Liver (tissue), 9 donors: Measurements from ENCODE around the gene ZNF714. TPM values are rescaled to one million over a fixed set of nuclear protein-coding genes. Genes with fewer than 3 reads are reported as not detected.

Experiments used
- DNase-seq: peaks from one replicate; pipeline ENCODE4 v3.0.0-alpha.2; 2017; ENCODE audit warnings: low spot score
- H3K27ac ChIP-seq, 2 donors: one replicate each; pipeline ENCODE4 v1.7.0; 2013; ENCODE audit warnings: inconsistent platforms in 2 of 2, low read length in 2 of 2, control low read depth in 1 of 2, low read depth in 1 of 2, mild to moderate bottlenecking in 1 of 2
- H3K27me3 ChIP-seq, 4 donors: one replicate each; pipeline versions ENCODE4 v1.6.1 to v1.7.0; 2013; ENCODE audit warnings: low read length in 3 of 4, inconsistent platforms in 1 of 4, mild to moderate bottlenecking in 1 of 4, moderate library complexity in 1 of 4; ENCODE audit not compliant: control insufficient read depth in 4 of 4, insufficient read depth in 4 of 4
- H3K36me3 ChIP-seq, 4 donors: one replicate each; pipeline versions ENCODE4 v1.6.1 to v1.7.0; 2013; ENCODE audit warnings: low read length in 3 of 4, mild to moderate bottlenecking in 3 of 4, low read depth in 1 of 4, moderate library complexity in 1 of 4; ENCODE audit not compliant: control insufficient read depth in 4 of 4, insufficient read depth in 3 of 4
- H3K4me1 ChIP-seq, 4 donors: one replicate each; pipeline versions ENCODE4 v1.6.1 to v1.7.0; 2013; ENCODE audit warnings: low read length in 3 of 4, mild to moderate bottlenecking in 3 of 4, moderate library complexity in 1 of 4; ENCODE audit not compliant: control insufficient read depth in 4 of 4, insufficient read depth in 4 of 4
- H3K4me3 ChIP-seq, 3 donors: one replicate each; pipeline versions ENCODE4 v1.6.1 to v1.7.0; 2013; ENCODE audit warnings: low read length in 3 of 3, control low read depth in 1 of 3, low read depth in 1 of 3, mild to moderate bottlenecking in 1 of 3
- H3K9ac ChIP-seq, 2 donors: one replicate each; pipeline ENCODE4 v1.7.0; 2013; ENCODE audit warnings: low read length in 2 of 2, mild to moderate bottlenecking in 2 of 2, moderate library complexity in 2 of 2, control low read depth in 1 of 2, low read depth in 1 of 2
- H3K9me3 ChIP-seq, 4 donors: one replicate each; pipeline versions ENCODE4 v1.6.1 to v1.7.0; 2013; ENCODE audit warnings: low read length in 3 of 4; ENCODE audit not compliant: control insufficient read depth in 4 of 4
- ATF3 ChIP-seq: IDR thresholded peaks from 2 replicates; pipeline ENCODE4 v1.6.1; 2016; ENCODE audit warnings: antibody characterized with exemption
- CTCF ChIP-seq: fragments of 150-350 bp; IDR thresholded peaks from 2 replicates; pipeline ENCODE4 v1.5.1; 2017; ENCODE audit warnings: improper control_type of control experiment, low read depth, low read length; ENCODE audit not compliant: missing input control
- FOXA1 ChIP-seq: IDR thresholded peaks from 2 replicates; pipeline ENCODE4 v1.6.1; 2016; ENCODE audit warnings: antibody characterized with exemption
- FOXA2 ChIP-seq: IDR thresholded peaks from 2 replicates; pipeline ENCODE4 v1.6.1; 2016; ENCODE audit warnings: antibody characterized with exemption
- GABPA ChIP-seq, 2 donors: IDR thresholded peaks in 1 of 2; conservative IDR thresholded peaks in 1 of 2; 2 replicates each; pipeline ENCODE4 v1.6.1; 2016; ENCODE audit warnings: antibody characterized with exemption in 2 of 2, mild to moderate bottlenecking in 1 of 2, moderate library complexity in 1 of 2
- HNF4A ChIP-seq, 2 donors: conservative IDR thresholded peaks; 2 replicates each; pipeline ENCODE4 v1.6.1; 2016; ENCODE audit warnings: antibody characterized with exemption in 2 of 2, mild to moderate bottlenecking in 2 of 2
- HNF4G ChIP-seq: IDR thresholded peaks from 2 replicates; pipeline ENCODE4 v1.6.1; 2016; ENCODE audit warnings: antibody characterized with exemption
- JUND ChIP-seq, 2 donors: IDR thresholded peaks; 2 replicates each; pipeline ENCODE4 v1.6.1; 2016; ENCODE audit warnings: antibody characterized with exemption in 2 of 2
- MAX ChIP-seq: IDR thresholded peaks from 2 replicates; pipeline ENCODE4 v1.6.1; 2016; ENCODE audit warnings: antibody characterized with exemption
- NR2F2 ChIP-seq: IDR thresholded peaks from 2 replicates; pipeline ENCODE4 v1.6.1; 2016; ENCODE audit warnings: antibody characterized with exemption
- REST ChIP-seq: IDR thresholded peaks from 2 replicates; pipeline ENCODE4 v1.6.1; 2016; ENCODE audit warnings: antibody characterized with exemption, mild to moderate bottlenecking
- RXRA ChIP-seq, 2 donors: IDR thresholded peaks; 2 replicates each; pipeline ENCODE4 v1.6.1; 2017 to 2018; ENCODE audit warnings: antibody characterized with exemption in 2 of 2, mild to moderate bottlenecking in 1 of 2
- SP1 ChIP-seq: IDR thresholded peaks from 2 replicates; pipeline ENCODE4 v1.6.1; 2018; ENCODE audit warnings: antibody characterized with exemption, mild to moderate bottlenecking
- TAF1 ChIP-seq: conservative IDR thresholded peaks from 2 replicates; pipeline ENCODE4 v1.6.1; 2016; ENCODE audit warnings: antibody characterized with exemption, mild to moderate bottlenecking
- YY1 ChIP-seq: IDR thresholded peaks from 2 replicates; pipeline ENCODE4 v1.6.1; 2016; ENCODE audit warnings: antibody characterized with exemption, mild to moderate bottlenecking
- ZBTB33 ChIP-seq: IDR thresholded peaks from 2 replicates; pipeline ENCODE4 v1.6.1; 2016; ENCODE audit warnings: antibody characterized with exemption
- WGBS: extraction: QIAGEN DNeasy Blood & Tissue Kit; methylation state at CpG from one replicate; pipeline ENCODE4 v1.1.7; 2013; 5-methylcytosine and 5-hydroxymethylcytosine counted together
- polyA plus RNA-seq, 2 donors: library from polyadenylated mRNA; stranded (reverse) in 1 of 2; unstranded in 1 of 2; fragments of 200-250 nt in 1 of 2; fragments of >200 nt in 1 of 2; fragmentation: Nextera tagmentation in 1 of 2; extraction: Ambion mirVana in 1 of 2; gene quantifications; one replicate each; pipeline versions ENCODE4 v1.2.1 to v1.2.3, GENCODE V29; 2013 to 2015
- total RNA-seq, 2 donors: library from RNA; depleted of rRNA; stranded (reverse); fragments of >200 nt; gene quantifications; one replicate each; pipeline ENCODE4 v1.2.3, GENCODE V29; 2014
- donor health status: healthy.
- donor health status: healthy.
- donor health status: healthy.
- donor health status: healthy.
- donor health status: healthy.

Gene ZNF714
- total and polyA plus RNA-seq, 4 donors = 0.22 to 4.7 (median 0.81) TPM

GRCh38 chr19:21101521-21102242, 19.7 kb downstream of the ZNF714 start:
- Histone ChIP-seq H3K9ac (no peak overlapping the region), H3K4me3 (no peak overlapping the region), H3K27me3 (no peaks in the 10 kb centered on the region), H3K27ac (no peak overlapping the region), H3K36me3 (no peaks in the 10 kb centered on the region), H3K4me1 (no peaks in the 10 kb centered on the region), H3K9me3 (no peaks in the 10 kb centered on the region)
- TF ChIP-seq TAF1 (no peak), HNF4G (no peak), HNF4A (conservative IDR thresholded peaks at IDR 0.05) (no peak), RXRA (IDR thresholded peaks at IDR 0.05) (no peak), FOXA1 (no peak), MAX (no peak)
- no peak for DNase-seq
- WGBS = 90% methylated on average over 2 of the region's 2 CpGs

- Histone ChIP-seq H3K4me1 (no peaks in the 10 kb centered on the region), H3K4me3 (no peak overlapping the region), H3K9me3 (peaks cover 0 to 5% (median 3%) of the 10 kb centered on the region in 4 donors), H3K36me3 (no peaks in the 10 kb centered on the region), H3K27me3 (no peaks in the 10 kb centered on the region), H3K9ac (no peak overlapping the region), H3K27ac (no peak overlapping the region)
- no peak for DNase-seq
- TF ChIP-seq CTCF (no peak), GABPA (IDR thresholded peaks at IDR 0.05 in 1 of 2, conservative IDR thresholded peaks at IDR 0.05 in 1 of 2) (no peak), ZBTB33 (no peak), NR2F2 (no peak), ATF3 (no peak)
These were observed 27.1 kb downstream of the ZNF714 start for GRCh38 chr19:21109116-21109515.

GRCh38 chr19:21110183-21110582, 28.2 kb downstream of the ZNF714 start:
- WGBS = 82% methylated on average over 1 of the region's 1 CpG
- peaks cover 2 to 5% (median 3%) of the 10 kb centered on the region in 4 donors for H3K9me3 ChIP-seq
- no peaks in the 10 kb centered on the region for H3K36me3 ChIP-seq
- H3K9ac ChIP-seq = no peak overlapping the region
- no peaks in the 10 kb centered on the region for H3K4me1 ChIP-seq
- no peak overlapping the region for H3K27ac ChIP-seq
- no peaks in the 10 kb centered on the region for H3K27me3 ChIP-seq
- DNase-seq = no peak
- no peak overlapping the region for H3K4me3 ChIP-seq
- TF ChIP-seq ATF3 (no peak), SP1 (no peak), MAX (no peak), REST (no peak), JUND (IDR thresholded peaks at IDR 0.05) (no peak), CTCF (no peak), HNF4G (no peak), NR2F2 (no peak), FOXA2 (no peak), YY1 (no peak), FOXA1 (no peak), HNF4A (conservative IDR thresholded peaks at IDR 0.05) (no peak), TAF1 (no peak)
